HepG2 (cell line): Measurements from ENCODE around the gene TPSAB1.

ENCODE experiments used
- CAMTA2 ChIP-seq: sonication (generic); formaldehyde crosslinking; IDR thresholded peaks from 2 replicates; pipeline ENCODE4 v1.4.0; 2020; ENCODE audit warnings: mild to moderate bottlenecking, missing genetic modification reagents, borderline replicate concordance
- HNF4G ChIP-seq, 2 experiments: sonication (generic) in 1 of 2; formaldehyde crosslinking in 1 of 2; IDR thresholded peaks; 2 replicates each; pipeline versions ENCODE4 v1.4.0 to v1.6.1; 2011 to 2020; ENCODE audit warnings: borderline replicate concordance in 2 of 2, low read depth in 2 of 2, mild to moderate bottlenecking in 2 of 2, low read length in 1 of 2, missing genetic modification reagents in 1 of 2, moderate library complexity in 1 of 2
- POLR2AphosphoS5 ChIP-seq: IDR thresholded peaks from 2 replicates; pipeline ENCODE4 v1.6.1; 2012; ENCODE audit warnings: low read depth, low read length
- TCF12 ChIP-seq, 2 experiments: fragments of 450-650 bp in 1 of 2; sonication (generic) in 1 of 2; formaldehyde crosslinking in 1 of 2; IDR thresholded peaks; 2 replicates each; pipeline versions ENCODE4 v1.6.1 to v1.8.0; 2017 to 2022; ENCODE audit warnings: antibody characterized with exemption in 1 of 2, mild to moderate bottlenecking in 1 of 2, missing genetic modification reagents in 1 of 2, moderate library complexity in 1 of 2
- UBTF ChIP-seq: sonication (generic); formaldehyde crosslinking; IDR thresholded peaks from 2 replicates; pipeline ENCODE4 v1.4.0; 2020; ENCODE audit warnings: mild to moderate bottlenecking, missing genetic modification reagents
- ZNF275 ChIP-seq: sonication (generic); formaldehyde crosslinking; IDR thresholded peaks from 2 replicates; pipeline ENCODE4 v1.8.0; 2022; ENCODE audit warnings: missing genetic modification reagents, mild to moderate bottlenecking, inconsistent platforms, borderline replicate concordance
- ZNF468 ChIP-seq: sonication (generic); formaldehyde crosslinking; IDR thresholded peaks from 2 replicates; pipeline ENCODE4 v1.8.0; 2022; ENCODE audit warnings: mild to moderate bottlenecking, moderate library complexity, missing genetic modification reagents

DNA sequence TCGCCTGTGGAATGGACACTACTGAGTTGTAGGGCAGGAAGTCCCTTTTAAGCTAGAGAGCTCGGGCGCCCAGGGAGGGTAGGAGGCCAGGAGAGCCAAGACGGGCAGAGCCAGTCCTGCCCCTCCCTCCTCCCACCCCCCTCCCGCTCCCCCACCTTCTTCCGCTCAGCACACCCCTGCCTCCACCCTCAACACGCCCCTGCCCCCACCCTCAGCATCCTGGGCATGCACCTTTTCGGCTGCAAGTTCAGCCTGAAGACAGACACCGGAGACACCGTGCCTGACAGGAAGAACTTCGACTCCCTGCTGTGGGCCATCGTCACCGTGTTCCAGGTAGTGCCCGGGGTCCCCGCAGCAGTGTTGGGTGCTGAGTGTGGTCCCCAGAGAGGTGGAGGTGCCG is 33.7 kb upstream of the TPSAB1 start:
- no peak for TF ChIP-seq POLR2AphosphoS5
- no peak for TF ChIP-seq ZNF468 (CRISPR knock-in tag)
- no peak for TF ChIP-seq TCF12 (IDR thresholded peaks at IDR 0.05)
- TF ChIP-seq TCF12 (CRISPR knock-in tag; IDR thresholded peaks at IDR 0.05): no peak
- no peak for TF ChIP-seq UBTF (CRISPR knock-in tag)
- TF ChIP-seq CAMTA2 (CRISPR knock-in tag): no peak
- no peak for TF ChIP-seq HNF4G (IDR thresholded peaks at IDR 0.05; ENCODE audit: borderline replicate concordance, low read depth, low read length)
- no peak for TF ChIP-seq HNF4G (CRISPR knock-in tag; IDR thresholded peaks at IDR 0.05; ENCODE audit: borderline replicate concordance, low read depth)
- no peak for TF ChIP-seq ZNF275
